ENCODE data around the gene CGB8.
"Not testable (repeated sequence)": the region's sequence is repeated elsewhere in the genome, so short reads cannot be mapped to it uniquely, and the experiment has no call there.

Gene CGB8

DNA sequence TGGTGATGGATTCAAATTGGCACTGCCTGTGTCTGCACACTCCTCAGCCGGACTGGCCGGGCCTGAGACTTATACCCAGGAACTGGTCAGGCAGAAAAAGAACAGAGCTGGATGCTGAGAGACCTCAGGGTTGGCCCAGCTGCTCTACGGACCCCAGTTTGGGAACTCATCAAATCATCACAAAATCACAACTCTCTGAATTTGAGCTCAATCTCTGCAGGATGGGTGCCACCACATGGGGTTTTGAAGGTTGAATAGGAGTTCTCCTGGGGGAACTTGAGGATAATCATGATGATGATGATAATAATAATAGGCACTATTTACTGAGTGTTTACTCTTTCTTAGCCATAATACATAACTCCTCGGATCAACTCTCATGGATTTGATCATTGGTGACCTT is 6.2 kb downstream of the CGB8 start:
- H3K9ac ChIP-seq (ENCODE audit: low read length); H2AFZ ChIP-seq (ENCODE audit: low read length); H3K4me3 ChIP-seq (ENCODE audit: low read length); H3K27ac ChIP-seq (ENCODE audit: low read length); H3K4me2 ChIP-seq (ENCODE audit: low read depth, low read length); H3K36me3 ChIP-seq (replicated peaks; ENCODE audit: insufficient read depth, low read length); DNase-seq; H3K4me1 ChIP-seq (ENCODE audit: low read length); H3K79me2 ChIP-seq (ENCODE audit: low read length); H3K9me2 ChIP-seq (replicated peaks; ENCODE audit: insufficient read depth, low read length); H4K20me1 ChIP-seq (ENCODE audit: insufficient read depth, low read length); H3F3A ChIP-seq (ENCODE audit: insufficient read depth, low read length); H3K9me3 ChIP-seq (replicated peaks; ENCODE audit: insufficient read depth, low read length): not testable (repeated sequence)
- H3K27me3 ChIP-seq (replicated peaks; ENCODE audit: insufficient read depth, low read length): peaks cover 28% of the 10 kb centered on the region

DNA sequence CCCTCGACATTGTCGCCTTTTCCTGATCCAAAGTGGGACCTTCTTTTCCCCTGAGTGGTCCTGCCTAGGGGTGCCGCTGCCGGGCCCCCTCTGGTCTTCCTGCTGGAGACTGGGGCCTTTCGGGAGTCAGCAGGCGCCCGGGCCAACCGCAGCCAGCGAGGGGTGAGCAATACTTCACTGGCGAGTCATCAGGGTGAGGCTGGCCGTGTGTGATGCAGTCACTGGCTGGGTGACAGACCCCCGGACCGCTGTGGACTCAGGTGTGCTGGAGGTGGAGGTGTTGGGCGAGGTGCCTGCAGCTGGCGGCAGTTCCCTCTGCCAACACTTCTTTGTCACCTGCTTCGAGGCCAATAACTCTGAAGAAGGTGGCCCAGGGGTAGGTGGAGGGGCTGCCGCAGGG is 6.7 kb downstream of the CGB8 start:
- H3K4me2 ChIP-seq (ENCODE audit: low read depth, low read length): no peak overlapping the region
- no peak overlapping the region for H3K27ac ChIP-seq (ENCODE audit: low read length)
- H3K9me3 ChIP-seq (replicated peaks; ENCODE audit: insufficient read depth, low read length): no peaks in the 10 kb centered on the region
- no peaks in the 10 kb centered on the region for H3K36me3 ChIP-seq (replicated peaks; ENCODE audit: insufficient read depth, low read length)
- peaks cover 28% of the 10 kb centered on the region for H3K27me3 ChIP-seq (replicated peaks; ENCODE audit: insufficient read depth, low read length)
- H3K4me3 ChIP-seq (ENCODE audit: low read length): no peak overlapping the region
- H3K9me2 ChIP-seq (replicated peaks; ENCODE audit: insufficient read depth, low read length): no peaks in the 10 kb centered on the region
- H3K79me2 ChIP-seq (ENCODE audit: low read length): no peaks in the 10 kb centered on the region
- H3K9ac ChIP-seq (ENCODE audit: low read length): no peak overlapping the region
- TF ChIP-seq EZH2 (optimal IDR thresholded peaks at IDR 0.05; ENCODE audit: low read depth, low read length) (no peak), EZH2phosphoT487 (IDR thresholded peaks at IDR 0.05; ENCODE audit: low read length) (no peak)
- TF ChIP-seq, protein P1, sequence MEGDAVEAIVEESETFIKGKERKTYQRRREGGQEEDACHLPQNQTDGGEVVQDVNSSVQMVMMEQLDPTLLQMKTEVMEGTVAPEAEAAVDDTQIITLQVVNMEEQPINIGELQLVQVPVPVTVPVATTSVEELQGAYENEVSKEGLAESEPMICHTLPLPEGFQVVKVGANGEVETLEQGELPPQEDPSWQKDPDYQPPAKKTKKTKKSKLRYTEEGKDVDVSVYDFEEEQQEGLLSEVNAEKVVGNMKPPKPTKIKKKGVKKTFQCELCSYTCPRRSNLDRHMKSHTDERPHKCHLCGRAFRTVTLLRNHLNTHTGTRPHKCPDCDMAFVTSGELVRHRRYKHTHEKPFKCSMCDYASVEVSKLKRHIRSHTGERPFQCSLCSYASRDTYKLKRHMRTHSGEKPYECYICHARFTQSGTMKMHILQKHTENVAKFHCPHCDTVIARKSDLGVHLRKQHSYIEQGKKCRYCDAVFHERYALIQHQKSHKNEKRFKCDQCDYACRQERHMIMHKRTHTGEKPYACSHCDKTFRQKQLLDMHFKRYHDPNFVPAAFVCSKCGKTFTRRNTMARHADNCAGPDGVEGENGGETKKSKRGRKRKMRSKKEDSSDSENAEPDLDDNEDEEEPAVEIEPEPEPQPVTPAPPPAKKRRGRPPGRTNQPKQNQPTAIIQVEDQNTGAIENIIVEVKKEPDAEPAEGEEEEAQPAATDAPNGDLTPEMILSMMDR (IDR thresholded peaks at IDR 0.05; ENCODE audit: low read length): no peak
- H2AFZ ChIP-seq (ENCODE audit: low read length): no peak overlapping the region
- no peaks in the 10 kb centered on the region for H3F3A ChIP-seq (ENCODE audit: insufficient read depth, low read length)
- no peaks in the 10 kb centered on the region for H3K4me1 ChIP-seq (ENCODE audit: low read length)
- DNase-seq: no peak
- no peaks in the 10 kb centered on the region for H4K20me1 ChIP-seq (ENCODE audit: insufficient read depth, low read length)

DNA sequence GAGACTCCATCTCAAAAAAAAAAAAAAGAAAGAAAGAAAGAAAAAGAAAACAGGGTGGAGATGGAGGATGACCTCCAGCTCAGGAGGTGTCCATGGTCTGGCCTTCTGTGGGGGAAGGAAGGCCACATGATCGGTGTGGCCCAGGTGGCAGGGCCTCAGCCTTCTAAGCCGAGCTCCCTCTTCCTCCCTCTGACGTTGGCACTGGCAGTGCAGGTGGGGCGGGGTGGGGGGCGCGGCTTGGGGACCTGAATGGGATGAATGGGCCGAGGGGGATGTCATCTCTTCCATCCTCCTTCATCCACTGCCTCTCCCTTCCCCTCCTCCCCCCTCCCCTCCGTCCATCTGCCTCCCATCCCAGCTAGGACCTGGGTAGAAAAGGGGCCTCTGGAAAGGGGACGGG is 9.2 kb downstream of the CGB8 start:
- not testable (repeated sequence) for H3K79me2 ChIP-seq (ENCODE audit: low read length); H3K4me3 ChIP-seq (ENCODE audit: low read length); H3K9me3 ChIP-seq (replicated peaks; ENCODE audit: insufficient read depth, low read length); H3K4me1 ChIP-seq (ENCODE audit: low read length); H3K4me2 ChIP-seq (ENCODE audit: low read depth, low read length); H3K27ac ChIP-seq (ENCODE audit: low read length); H4K20me1 ChIP-seq (ENCODE audit: insufficient read depth, low read length); H3K36me3 ChIP-seq (replicated peaks; ENCODE audit: insufficient read depth, low read length); DNase-seq; H3K9me2 ChIP-seq (replicated peaks; ENCODE audit: insufficient read depth, low read length); H3K9ac ChIP-seq (ENCODE audit: low read length); H2AFZ ChIP-seq (ENCODE audit: low read length); H3F3A ChIP-seq (ENCODE audit: insufficient read depth, low read length)
- H3K27me3 ChIP-seq (replicated peaks; ENCODE audit: insufficient read depth, low read length): peaks cover 26% of the 10 kb centered on the region

DNA sequence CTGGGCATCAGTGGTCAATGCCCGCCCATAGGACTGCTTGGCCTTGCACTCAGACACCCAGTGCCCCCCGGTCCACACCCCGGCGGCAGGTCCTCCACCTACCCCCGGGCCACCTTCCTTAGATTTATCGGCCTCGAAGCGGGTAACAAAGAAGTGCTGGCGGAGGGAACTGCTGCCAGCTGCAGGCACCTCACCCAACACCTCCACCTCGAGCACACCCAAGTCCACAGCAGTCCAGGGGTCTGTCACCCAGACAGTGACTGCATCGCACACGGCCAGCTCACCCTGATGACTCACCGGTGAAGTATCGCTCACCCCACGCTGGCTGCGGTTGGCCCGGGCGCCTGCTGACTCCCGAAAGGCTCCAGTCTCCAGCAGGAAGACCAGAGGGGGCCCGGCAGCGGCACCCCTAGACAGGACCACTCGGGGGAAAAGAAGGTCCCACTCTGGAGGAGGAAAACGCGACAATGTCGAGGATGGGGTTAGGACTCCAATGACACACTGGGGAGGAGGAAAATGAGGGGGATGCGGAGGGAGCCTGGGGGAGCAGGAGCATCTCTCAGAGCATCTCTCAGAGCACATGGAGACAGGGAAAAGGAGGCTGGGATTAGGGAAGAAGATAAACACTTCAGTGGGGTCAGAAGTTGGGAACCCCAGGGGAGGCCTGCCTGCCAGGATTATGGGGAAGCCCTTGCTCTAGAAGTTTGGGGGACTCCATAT is 10.2 kb downstream of the CGB8 start:
- H2AFZ ChIP-seq (ENCODE audit: low read length): not testable (repeated sequence)

DNA sequence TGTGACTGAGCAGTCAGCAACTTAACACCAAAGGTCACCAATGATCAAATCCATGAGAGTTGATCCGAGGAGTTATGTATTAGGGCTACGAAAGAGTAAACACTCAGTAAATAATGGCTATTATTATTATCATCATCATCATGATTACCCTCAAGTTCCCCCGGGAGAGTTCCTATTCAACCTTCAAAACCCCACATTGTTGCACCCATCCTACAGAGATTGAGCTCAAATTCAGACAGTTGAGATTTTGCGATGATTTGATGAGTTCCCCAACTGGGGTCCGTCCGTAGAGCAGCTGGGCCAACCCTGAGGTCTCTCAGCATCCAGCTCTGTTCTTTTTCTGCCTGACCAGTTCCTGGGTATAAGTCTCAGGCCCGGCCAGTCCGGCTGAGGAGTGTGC is 10.8 kb downstream of the CGB8 start:
- H3K27me3 ChIP-seq (replicated peaks; ENCODE audit: insufficient read depth, low read length): peaks cover 24% of the 10 kb centered on the region
- H3K9ac ChIP-seq (ENCODE audit: low read length); H3K9me2 ChIP-seq (replicated peaks; ENCODE audit: insufficient read depth, low read length); H3K4me3 ChIP-seq (ENCODE audit: low read length); H3K27ac ChIP-seq (ENCODE audit: low read length); H3K36me3 ChIP-seq (replicated peaks; ENCODE audit: insufficient read depth, low read length); H3K4me1 ChIP-seq (ENCODE audit: low read length); H2AFZ ChIP-seq (ENCODE audit: low read length); H4K20me1 ChIP-seq (ENCODE audit: insufficient read depth, low read length); H3F3A ChIP-seq (ENCODE audit: insufficient read depth, low read length); H3K79me2 ChIP-seq (ENCODE audit: low read length); H3K9me3 ChIP-seq (replicated peaks; ENCODE audit: insufficient read depth, low read length); H3K4me2 ChIP-seq (ENCODE audit: low read depth, low read length); DNase-seq: not testable (repeated sequence)

More for the DNA sequence above, 10.2 kb downstream of the CGB8 start:
- H3K79me2 ChIP-seq (ENCODE audit: low read length); H3K4me3 ChIP-seq (ENCODE audit: low read length); H4K20me1 ChIP-seq (ENCODE audit: insufficient read depth, low read length); DNase-seq; H3K36me3 ChIP-seq (replicated peaks; ENCODE audit: insufficient read depth, low read length); H3K9me3 ChIP-seq (replicated peaks; ENCODE audit: insufficient read depth, low read length); H3K9me2 ChIP-seq (replicated peaks; ENCODE audit: insufficient read depth, low read length); H3K4me2 ChIP-seq (ENCODE audit: low read depth, low read length); H3K9ac ChIP-seq (ENCODE audit: low read length); H3K27ac ChIP-seq (ENCODE audit: low read length); H3K4me1 ChIP-seq (ENCODE audit: low read length); H3F3A ChIP-seq (ENCODE audit: insufficient read depth, low read length): not testable (repeated sequence)
- H3K27me3 ChIP-seq (replicated peaks; ENCODE audit: insufficient read depth, low read length): peaks cover 26% of the 10 kb centered on the region
